Embryonic facial prominence (tissue), 1 donor: ENCODE results near the gene APOL1.
"Not testable (repeated sequence)": the region's sequence is repeated elsewhere in the genome, so short reads cannot be mapped to it uniquely, and the experiment has no call there.

Experiments
- DNase-seq: peaks from one replicate; pipeline ENCODE4 v3.0.0-alpha.2; 2016; ENCODE audit errors: extremely low spot score

The APOL1 gene

GRCh38 chr22:36225333-36225922 is 27.5 kb upstream of the APOL1 start:
- DNase-seq, result no peak

- DNase-seq, result no peak
Observed at GRCh38 chr22:36226189-36226588, 26.7 kb upstream of the APOL1 start.

- DNase-seq, result no peak
Observed at GRCh38 chr22:36227396-36227795, 25.5 kb upstream of the APOL1 start.

DNA sequence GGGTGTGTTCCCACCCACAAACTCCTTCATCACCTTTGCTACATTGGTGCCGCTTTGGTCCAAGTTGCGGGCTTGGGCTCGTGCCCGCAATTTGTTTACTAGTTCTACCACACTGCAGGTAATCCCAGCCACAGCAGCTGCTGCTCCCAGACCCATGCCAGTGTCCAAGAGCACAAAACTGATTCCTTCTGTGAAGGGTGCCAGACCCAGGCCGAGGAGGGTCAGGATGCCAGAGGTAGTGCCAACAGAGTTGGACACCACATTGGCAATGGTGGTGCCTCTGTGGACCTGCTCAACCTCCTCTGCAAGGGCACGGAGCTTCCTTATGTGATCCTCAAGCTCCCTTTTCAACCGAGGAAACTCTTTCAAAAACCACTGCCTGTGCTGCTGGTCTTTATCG is 25.1 kb upstream of the APOL1 start:
- DNase-seq, result no peak

DNA sequence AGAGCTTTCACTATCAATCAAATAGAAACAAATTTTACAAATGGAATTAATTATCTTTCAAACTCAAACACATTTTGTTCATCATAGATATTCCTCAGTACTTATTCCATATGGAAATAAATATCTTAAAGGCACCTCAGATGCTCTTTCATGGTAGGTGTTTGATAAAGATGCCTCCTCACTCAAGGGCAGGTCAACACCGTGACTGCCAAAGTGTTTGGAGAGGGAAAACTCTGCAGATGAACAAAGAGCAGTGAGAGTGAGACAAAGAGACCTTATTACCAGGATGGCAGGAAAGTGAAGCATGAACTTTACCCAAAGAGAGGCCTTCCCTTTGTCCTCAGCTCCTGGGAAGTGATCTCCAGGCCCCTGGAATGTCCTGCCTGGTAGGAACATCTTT is 24.6 kb upstream of the APOL1 start:
- DNase-seq, result not testable (repeated sequence)

DNA sequence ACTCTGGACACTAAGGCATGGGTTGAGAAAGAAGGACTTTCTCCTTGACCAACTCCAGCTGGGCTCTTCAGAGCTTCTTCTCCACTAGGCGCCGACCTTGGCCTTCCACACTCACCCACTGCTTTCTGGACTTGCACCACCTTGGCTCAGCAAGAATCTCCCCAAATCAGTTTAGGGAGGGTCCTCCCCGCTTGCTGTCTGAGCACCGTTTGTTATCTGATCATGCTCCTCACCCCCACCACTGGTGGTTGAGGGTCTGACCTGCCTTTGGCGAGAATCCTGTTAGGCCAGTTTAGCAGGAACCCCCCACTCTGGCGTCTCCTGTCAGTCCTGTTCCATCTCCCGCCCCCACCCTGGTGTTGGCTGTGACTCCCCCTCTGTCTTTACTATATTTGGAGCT is 24.0 kb upstream of the APOL1 start:
- no peak for DNase-seq

DNA sequence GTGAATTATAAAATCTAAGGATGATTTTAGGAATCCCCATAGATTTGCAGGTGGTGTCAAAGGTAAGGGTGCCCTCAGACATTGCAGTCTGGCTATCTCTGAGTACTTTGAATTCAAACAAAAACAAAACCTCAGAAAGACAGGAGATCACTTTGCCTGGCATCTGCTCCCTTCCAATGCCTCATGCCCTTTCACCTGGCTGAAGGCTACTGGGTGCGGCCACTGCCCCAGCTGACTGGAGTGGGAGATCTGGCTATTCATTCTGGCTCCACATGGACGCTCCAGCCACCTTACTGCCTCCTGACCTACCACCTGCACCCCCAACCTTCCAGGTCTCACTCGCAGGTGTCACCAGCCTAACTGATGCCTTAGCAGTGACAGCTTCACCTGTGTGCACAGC is 23.3 kb upstream of the APOL1 start:
- not testable (repeated sequence) for DNase-seq

DNA sequence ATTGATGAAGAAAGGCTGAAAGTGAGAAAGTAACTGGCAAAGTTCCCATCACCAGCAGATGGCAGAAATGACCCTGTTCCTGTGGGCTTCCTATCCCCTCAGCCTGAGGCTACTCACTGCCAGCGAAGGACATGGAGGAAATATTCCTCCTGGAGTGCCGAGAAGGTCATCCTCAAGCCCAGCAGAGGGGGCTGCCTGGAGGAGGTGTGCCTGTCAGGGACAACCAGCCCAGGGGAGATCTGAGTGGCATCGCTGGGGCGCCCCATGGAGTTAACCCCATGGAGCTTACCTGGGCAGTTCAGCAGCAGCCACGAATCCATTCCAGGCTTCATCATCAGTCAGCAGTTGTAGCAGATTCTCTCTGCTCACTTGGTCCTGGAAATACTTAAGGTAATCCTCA is 21.9 kb upstream of the APOL1 start:
- not testable (repeated sequence) for DNase-seq

- DNase-seq, result no peak
Observed at GRCh38 chr22:36232715-36233401, 20.1 kb upstream of the APOL1 start.

DNA sequence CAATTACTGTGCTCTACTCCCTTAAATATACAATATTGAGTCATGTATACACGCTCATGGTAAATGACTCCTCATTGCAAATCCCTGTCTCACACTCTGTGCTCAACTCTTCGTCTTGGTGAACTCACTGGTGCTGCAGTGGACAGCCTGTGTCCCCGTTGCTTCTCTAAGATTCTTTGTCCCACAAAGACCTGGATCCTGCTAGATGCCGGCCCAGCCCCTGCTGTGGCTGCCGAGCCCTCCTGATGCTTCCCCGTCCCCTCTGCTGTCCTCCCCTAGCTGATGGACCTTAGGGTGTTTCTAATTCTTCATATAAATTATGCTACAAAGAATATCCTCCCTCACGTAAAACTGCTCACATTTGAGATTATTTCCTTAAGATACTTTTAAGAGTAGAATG is 19.1 kb upstream of the APOL1 start:
- no peak for DNase-seq

GRCh38 chr22:36234213-36234612 is 18.7 kb upstream of the APOL1 start:
- no peak for DNase-seq

- DNase-seq, result no peak
Observed at GRCh38 chr22:36234919-36235318, 18.0 kb upstream of the APOL1 start.

GRCh38 chr22:36235585-36235984 is 17.3 kb upstream of the APOL1 start:
- DNase-seq, result no peak

GRCh38 chr22:36236388-36237319 is 16.3 kb upstream of the APOL1 start:
- no peak for DNase-seq

DNA sequence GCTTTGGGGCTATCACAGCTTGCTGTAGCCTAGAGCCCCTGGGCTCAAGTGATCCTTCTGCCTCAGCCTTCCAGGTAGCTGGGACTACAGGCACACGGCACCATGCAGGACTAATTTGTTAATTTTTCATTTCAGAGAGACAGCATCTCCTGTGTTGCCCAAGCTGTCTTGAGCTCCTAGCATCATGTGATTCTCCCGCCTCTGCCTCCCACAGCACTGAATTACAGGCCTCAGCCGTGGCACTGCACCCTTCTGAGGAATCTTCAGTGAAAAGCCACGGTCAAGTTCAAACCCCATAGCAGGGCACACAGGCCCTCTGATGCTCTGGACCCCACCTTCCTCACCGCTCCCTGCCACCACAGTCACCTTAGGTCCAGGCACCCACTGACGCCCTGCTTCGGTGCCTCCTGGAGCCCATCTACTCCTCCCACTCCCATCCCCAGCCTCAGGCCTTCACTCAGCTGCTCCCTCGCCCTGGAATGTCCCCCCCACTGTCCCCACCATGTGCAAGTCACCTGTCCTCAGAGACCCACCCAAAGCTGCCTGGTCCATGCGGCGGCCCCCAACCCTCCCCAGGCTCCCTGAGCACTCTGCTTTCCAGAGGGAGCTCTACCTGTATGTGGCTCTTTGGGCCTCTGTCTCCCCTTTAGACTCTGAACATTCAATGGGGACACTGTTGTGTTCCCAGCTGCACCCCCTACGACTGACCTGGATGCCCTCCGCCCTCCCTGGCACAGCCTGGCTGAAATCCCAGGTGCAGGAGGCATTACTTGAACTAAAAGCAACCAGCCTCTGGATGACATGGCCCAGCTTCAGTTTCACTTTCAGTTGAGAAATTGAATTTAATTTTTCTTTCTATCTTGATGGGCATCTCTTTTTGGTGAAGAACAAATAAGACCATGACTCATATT is 15.2 kb upstream of the APOL1 start:
- DNase-seq, result no peak

DNA sequence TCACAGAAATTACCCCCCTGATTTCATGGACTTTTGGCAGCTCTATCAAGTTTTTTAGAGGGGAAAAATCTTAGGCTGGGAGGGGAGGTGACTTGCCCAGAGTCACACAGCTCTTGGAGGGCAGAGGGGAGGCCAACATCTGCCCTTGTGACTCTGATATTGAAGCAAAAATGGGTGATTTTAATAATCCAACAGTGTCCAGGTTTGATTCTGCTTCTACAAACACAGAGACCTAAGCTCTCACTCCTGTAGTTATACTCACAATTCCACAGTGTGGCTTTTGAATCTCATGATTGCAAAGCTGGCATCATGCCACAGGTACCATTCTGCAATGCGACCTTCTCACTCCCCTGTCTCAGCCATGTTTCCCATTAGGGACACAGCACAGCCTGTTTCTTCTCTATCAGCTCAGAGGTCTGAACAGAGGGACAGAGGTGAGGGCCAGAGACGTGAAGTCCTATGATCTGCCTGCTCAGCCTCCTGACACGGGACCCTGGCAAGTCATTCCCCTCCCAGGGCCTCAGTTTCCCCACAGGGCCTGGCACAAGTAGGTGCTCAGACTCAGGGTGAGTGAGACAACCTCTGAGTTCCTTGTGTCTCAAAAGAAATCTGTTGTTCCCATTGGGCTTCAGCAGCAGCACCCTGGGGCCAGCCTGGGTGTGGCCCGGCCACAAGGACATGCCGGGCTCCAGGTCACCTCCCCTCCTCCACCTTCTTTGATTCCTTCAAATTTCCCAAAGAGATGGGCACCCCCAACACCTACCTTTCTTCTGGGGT is 14.4 kb upstream of the APOL1 start:
- no peak for DNase-seq

- no peak for DNase-seq
Observed at GRCh38 chr22:36239150-36239400, 13.9 kb upstream of the APOL1 start.

- DNase-seq, result peak; percentile 89
Observed at GRCh38 chr22:36239401-36240171, 13.3 kb upstream of the APOL1 start, which contains the start of gene APOL2. TSS of gene APOL2 (minus strand) at chr22:36239527. CDS start at chr22:36233162, 6,365 bp downstream.

GRCh38 chr22:36243986-36244385 is 8.9 kb upstream of the APOL1 start:
- DNase-seq, result no peak
